AG08395 (cell line): ENCODE measurements around the gene TREM2.

ENCODE experiments used
- DNase-seq: peaks from one replicate; pipeline ENCODE4 v3.0.0; 2012; ENCODE audit warnings: mixed read lengths, low spot score

TREM2 gene

GRCh38 chr6:41182069-41183034 is 19.4 kb upstream of the TREM2 start:
- peak; percentile 53 for DNase-seq

- DNase-seq = no peak
Observed at GRCh38 chr6:41181566-41181965, 18.6 kb upstream of the TREM2 start.

DNA sequence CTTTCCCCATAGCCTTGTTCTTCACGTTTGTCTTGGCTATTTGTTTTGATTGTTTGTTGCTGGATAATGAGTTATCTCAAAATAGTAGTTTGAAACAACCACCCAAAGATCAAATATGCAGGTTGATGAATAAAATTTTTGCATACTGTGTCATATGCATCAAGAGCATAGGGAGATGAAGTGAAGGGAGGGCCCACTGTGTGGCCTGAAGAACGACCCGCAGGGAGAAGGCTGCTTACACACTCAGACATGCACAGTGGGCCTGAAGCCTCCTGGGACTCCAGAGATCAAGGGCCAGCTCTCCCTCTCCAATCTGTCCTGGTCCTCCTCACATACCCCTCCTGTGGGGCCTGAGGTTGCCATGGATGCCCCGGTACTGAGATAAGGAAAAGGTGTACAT is 16.2 kb upstream of the TREM2 start:
- no peak for DNase-seq

DNA sequence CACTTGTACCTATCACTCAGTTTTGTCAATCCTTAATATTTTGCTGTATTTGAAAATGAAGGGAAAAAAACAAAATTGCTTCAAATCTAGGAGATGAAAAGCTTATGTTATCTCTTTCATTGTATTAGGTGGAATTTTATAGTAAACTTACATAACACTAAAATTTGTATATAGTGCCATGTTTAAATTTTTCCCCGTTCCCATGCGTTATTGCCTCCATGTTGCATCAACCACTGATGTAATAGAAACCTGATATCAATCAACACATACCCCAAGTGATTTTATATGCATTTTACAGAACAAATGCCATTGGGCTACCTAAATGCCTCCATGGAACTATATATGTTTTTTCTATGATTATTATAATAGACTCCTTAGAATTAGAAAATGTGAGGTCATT is 14.8 kb upstream of the TREM2 start:
- DNase-seq = no peak

GRCh38 chr6:41177287-41177686 is 14.4 kb upstream of the TREM2 start:
- DNase-seq = no peak

DNA sequence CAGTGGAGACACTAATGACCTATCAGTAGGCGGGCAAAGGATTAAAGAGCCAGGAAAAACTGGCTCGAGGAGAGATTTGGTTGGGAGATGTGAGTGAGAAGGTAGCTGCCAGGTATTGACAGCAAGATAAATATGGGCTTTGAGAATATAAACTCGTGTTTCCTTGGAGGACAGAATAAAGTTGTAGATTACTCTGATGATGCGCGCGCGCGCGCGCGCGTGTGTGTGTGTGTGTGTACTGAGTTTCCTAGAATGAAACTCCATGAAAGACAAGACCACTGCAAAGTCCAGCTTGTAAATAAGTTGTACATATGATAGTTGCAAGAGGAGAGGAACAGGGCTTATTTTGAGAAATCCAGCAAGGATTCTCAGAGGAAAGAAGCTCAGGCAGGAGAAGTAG is 13.3 kb upstream of the TREM2 start:
- DNase-seq = no peak

DNA sequence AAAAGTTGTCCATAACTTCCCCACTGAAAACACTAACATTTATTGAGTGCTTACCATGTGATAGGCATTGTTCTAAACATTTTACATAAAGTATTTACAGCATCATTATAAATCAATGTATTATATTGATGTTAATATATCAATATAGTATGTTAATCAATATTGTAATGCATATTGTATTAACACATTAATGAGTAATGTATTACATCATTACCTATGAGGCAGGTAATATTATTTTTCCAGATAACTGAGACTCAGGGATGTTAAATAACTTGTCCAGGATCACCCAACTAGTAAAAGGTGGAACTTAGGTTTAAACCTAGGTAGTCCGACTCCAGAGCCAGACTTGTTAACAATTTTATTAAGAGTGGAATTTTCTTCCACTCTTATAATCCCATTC is 12.2 kb upstream of the TREM2 start:
- DNase-seq = no peak

- no peak for DNase-seq
Observed at GRCh38 chr6:41174610-41175009, 11.7 kb upstream of the TREM2 start.

GRCh38 chr6:41171908-41172307 is 9.0 kb upstream of the TREM2 start:
- DNase-seq = no peak

- no peak for DNase-seq
Observed at GRCh38 chr6:41170547-41171160, 7.7 kb upstream of the TREM2 start.

DNA sequence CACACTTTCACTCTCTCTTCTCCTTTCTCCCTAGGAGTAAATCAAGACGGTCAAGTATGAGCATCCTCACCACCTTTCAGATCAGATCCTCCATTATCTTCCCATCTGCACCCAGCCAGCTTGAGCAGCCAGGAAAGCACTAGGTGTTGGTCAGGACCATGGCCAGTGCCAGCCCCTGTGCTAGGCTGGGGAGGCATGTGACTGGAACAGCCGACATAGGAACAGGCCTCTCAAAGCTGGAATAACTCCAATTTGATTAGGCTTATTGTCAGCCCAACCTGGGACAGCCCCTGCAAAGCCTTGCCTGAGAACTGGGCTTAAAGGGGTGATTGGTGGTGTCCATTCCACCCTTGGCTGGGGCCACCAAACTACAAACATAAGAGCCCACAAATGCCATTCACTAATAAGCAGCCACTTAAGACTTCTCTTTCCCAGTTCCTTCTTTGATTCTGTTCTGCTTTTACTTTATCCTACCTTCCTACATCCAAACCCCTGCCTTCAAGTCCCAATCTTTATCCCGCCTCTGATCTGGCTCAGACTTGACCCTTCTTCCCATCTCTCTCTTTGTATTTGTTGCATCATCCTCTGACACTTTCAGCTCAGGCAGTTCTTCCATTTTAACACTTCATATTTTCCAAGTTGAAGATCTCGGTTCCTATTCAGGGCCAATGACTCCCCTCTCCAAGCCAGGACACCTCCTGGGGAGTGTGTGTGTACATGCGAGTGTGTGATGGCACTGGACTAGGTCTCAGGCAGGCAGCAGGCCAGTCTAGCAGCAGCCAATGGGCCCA is 4.5 kb upstream of the TREM2 start:
- DNase-seq = peak; percentile 19

- DNase-seq = no peak
Observed at GRCh38 chr6:41164551-41165120, 1.7 kb upstream of the TREM2 start.

- DNase-seq = no peak
Observed at GRCh38 chr6:41163419-41163717, 452 bp upstream of the TREM2 start.

DNA sequence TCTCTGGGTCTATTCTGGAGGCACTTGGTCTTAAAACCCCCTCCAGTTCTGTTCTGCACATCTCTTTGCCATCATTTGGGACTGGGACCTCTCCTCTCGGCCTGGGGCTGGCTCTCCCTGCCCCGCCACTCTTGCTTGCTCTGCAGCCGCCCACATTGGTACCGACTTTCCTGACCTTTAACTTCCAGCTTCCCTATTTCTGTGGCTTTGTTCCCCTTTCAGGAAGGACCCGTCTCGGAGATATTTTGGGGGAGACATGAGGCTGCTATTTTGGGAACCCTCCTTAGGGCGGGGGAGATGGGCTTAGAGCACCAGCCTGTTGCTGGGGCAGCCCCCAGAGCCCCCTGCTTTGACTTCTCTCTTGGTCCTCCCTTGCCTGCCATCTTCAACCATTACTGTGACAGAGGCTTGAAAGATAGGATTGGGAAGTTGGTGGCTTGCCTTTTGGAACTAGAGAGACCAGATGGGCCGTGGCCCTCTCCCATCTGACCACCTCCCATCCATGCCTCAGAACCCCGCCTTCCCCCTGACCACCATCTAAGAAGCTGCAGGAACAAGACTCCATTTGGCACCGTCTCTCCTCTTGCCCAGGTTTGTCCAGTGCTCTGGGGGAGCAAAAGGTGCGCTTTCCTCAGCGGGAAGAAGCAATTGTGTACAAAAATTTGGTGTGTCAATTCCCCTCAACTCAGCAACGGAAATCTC is 914 bp downstream of the TREM2 start:
- no peak for DNase-seq

- no peak for DNase-seq
Observed at GRCh38 chr6:41161380-41161779, 1.5 kb downstream of the TREM2 start.

GRCh38 chr6:41160933-41161332 is 2.0 kb downstream of the TREM2 start:
- DNase-seq = no peak

GRCh38 chr6:41159415-41160082 is 3.4 kb downstream of the TREM2 start:
- no peak for DNase-seq

DNA sequence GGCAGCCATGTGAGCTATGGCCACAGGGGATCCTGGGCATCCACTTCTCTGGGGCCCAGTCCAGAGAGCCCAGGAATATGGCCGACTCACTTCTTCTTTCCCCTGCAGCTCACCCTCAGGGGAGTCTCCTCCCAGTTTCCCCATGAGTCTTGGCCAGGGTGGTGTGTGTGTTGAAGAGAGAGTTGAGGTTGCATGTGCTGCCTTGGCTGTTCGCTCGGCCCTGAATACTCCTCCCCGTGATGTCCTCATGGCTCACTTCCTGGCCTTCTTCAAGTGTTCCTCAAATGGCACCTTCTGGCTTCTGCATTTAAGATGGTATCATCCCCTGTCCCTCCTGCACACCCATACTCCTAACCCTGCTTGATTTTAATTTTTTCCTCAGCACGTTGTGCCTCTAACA is 5.6 kb downstream of the TREM2 start:
- DNase-seq = no peak

DNA sequence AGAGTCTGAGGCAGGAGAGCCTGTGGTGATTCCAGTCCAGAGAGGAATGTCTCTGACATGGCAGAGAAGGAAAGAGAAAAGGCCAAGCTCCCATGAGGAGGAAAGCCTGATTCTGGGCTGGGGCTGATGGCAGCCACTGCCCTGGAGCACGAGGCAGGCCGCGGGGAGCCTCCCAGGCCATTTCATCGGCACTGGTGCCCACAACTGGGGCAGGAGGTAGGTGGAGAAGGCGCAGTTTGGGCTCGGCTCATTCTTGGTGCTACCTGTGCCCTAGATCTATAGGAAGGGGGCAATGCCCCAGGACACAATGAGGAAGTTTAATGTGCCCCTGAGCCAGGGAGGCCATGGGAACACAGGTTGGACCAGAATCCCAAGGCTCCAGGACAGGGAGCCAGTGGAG is 6.1 kb downstream of the TREM2 start:
- no peak for DNase-seq

DNA sequence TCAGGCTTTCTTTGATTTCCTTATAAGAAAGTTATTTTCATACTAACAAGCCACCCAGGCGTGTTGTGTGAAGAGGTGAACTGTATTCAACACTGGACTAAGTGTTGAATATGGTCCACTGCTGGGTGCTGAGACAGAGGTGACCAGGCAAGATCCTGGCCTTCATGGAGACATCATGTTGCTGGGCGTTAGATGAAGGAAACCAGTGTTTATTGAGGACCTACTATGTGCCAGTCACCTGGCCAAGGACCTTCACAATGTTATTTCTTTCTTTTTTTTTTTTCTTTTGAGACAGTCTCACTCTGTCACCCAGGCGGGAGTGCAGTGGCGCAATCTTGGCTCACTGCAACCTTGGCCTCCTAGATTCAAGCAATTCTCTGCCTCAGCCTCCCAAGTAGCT is 6.9 kb downstream of the TREM2 start:
- DNase-seq = no peak

GRCh38 chr6:41155132-41155805 is 7.6 kb downstream of the TREM2 start:
- no peak for DNase-seq
